Measurements from ENCODE around the gene GRID1. TPM values are rescaled to one million over a fixed set of nuclear protein-coding genes. Genes with fewer than 3 reads are reported as not detected.

GRID1 gene
- total RNA-seq, 4 donors from 2014 or later, result 0.40 to 1.9 (median 1.00) TPM

DNA sequence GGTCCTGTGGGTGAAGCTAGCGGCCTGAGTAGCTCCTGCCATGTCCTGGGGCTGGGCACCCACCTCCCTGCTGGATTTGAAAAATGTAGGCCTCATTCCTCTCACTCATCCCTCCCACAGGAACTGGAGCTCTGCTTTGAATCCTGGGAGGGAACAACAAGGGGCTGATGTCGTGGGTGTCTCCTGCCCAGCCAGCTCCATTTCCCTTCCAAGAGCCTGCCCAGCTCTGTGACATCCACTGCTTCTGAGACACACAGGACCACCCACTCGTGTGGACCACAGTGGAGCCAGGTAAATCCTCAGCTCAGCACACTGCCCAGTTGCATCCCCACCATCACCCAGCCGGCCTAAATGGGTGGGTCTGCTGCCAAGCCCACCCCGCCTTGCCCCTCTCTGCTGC is 579.2 kb downstream of the GRID1 start:
- H3K4me1 ChIP-seq, result peaks cover 0 to under 1% (median 0%) of the 10 kb centered on the region in 4 donors
- whole genome bisulfite sequencing, 2 donors (ENCODE audit: low coverage in 1 of 2), result 67% methylated on average over 5 of the region's 5 CpGs; no CpG with 5 or more reads in 1 of the 2 donors
- no peak overlapping the region for H3K27ac ChIP-seq
- intact Hi-C loops (cut with DNase I; ENCODE audit: low total_unique reads), result no loop called here
- H3K4me3 ChIP-seq, result no peak overlapping the region
- no peak for DNase-seq
- no peak for TF ChIP-seq EP300 (IDR thresholded peaks at IDR 0.05; ENCODE audit: low read depth)
- TF ChIP-seq, protein P1, sequence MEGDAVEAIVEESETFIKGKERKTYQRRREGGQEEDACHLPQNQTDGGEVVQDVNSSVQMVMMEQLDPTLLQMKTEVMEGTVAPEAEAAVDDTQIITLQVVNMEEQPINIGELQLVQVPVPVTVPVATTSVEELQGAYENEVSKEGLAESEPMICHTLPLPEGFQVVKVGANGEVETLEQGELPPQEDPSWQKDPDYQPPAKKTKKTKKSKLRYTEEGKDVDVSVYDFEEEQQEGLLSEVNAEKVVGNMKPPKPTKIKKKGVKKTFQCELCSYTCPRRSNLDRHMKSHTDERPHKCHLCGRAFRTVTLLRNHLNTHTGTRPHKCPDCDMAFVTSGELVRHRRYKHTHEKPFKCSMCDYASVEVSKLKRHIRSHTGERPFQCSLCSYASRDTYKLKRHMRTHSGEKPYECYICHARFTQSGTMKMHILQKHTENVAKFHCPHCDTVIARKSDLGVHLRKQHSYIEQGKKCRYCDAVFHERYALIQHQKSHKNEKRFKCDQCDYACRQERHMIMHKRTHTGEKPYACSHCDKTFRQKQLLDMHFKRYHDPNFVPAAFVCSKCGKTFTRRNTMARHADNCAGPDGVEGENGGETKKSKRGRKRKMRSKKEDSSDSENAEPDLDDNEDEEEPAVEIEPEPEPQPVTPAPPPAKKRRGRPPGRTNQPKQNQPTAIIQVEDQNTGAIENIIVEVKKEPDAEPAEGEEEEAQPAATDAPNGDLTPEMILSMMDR (IDR thresholded peaks at IDR 0.05), result no peak
- no peak for TF ChIP-seq POLR2AphosphoS5 (IDR thresholded peaks at IDR 0.05)
- no peak for TF ChIP-seq POLR2A (IDR thresholded peaks at IDR 0.05)
- no peaks in the 10 kb centered on the region for H3K9me3 ChIP-seq
- no peaks in the 10 kb centered on the region for H3K27me3 ChIP-seq
- no peaks in the 10 kb centered on the region for H3K36me3 ChIP-seq
- in situ Hi-C loops (cut with MboI; ENCODE audit: low pct_ligation_motif_present in 1 of 4, low pct_unique_long_range_greater_than_20kb in 1 of 4, low sequenced_read_pairs in 3 of 4), result loop anchor here in 1 of 4 donors (25.0 kb wide), 1 partner anchor 575 kb away; the partner anchor contains the start of gene GRID1

DNA sequence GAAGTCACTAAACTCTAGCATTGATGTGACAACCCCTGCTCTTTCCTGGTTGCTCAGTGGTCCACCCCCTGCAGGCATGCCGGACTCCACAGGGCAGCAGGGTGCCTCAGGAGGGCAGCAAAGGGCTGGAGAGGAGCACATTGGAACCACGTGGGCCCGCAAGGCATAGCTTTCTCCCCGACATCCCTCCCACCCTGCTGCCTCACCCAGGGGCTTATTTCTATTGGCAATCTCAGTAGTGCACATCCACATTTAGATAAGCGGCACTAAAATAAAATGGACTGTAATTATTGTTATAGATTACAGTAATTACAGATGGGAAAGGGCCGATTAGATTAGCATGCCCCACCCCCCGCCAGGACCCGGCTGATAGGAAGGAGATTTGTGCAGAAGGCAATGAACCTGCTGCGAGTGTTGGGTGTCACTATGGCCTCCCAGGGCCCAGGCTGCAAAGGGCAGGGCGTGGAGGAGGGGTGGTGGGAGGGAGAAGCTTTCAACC is 580.1 kb downstream of the GRID1 start:
- no peaks in the 10 kb centered on the region for H3K9me3 ChIP-seq
- intact Hi-C loops (cut with DNase I; ENCODE audit: low total_unique reads), result no loop called here
- no peaks in the 10 kb centered on the region for H3K36me3 ChIP-seq
- no peak overlapping the region for H3K27ac ChIP-seq
- H3K27me3 ChIP-seq, result no peaks in the 10 kb centered on the region
- H3K4me1 ChIP-seq, result no peaks in the 10 kb centered on the region
- no peak for DNase-seq
- in situ Hi-C loops (cut with MboI; ENCODE audit: low pct_ligation_motif_present in 1 of 4, low pct_unique_long_range_greater_than_20kb in 1 of 4, low sequenced_read_pairs in 3 of 4), result loop anchor here in 1 of 4 donors (25.0 kb wide), 1 partner anchor 576 kb away; the partner anchor contains the start of gene GRID1
- TF ChIP-seq POLR2A (IDR thresholded peaks at IDR 0.05), result no peak
- TF ChIP-seq EP300 (IDR thresholded peaks at IDR 0.05; ENCODE audit: low read depth), result no peak
- no peak for TF ChIP-seq POLR2AphosphoS5 (IDR thresholded peaks at IDR 0.05)
- TF ChIP-seq, protein P1 (IDR thresholded peaks at IDR 0.05), result no peak
- no peak overlapping the region for H3K4me3 ChIP-seq
- WGBS, 2 donors (ENCODE audit: low coverage in 1 of 2), result 45 to 70% methylated on average over 2 to 10 of the region's 10 CpGs

DNA sequence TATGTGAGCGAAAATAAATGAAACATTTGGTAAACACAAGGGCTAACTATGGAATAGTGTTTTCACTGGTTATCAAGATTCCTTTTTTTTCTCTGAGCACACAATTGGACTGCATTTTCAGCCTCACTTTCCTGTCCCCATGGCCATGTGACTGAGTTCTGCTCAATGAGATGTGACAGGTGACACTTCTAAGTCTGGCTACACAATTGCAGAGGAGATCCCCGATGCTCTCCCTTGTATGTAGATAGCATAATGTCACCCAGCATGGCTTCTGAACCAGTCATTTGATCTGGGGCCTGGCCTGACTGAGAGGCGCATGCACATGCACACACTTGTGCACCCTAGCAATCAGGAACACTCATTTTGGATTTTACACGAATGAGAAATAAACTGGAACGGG is 581.8 kb downstream of the GRID1 start:
- Histone ChIP-seq H3K4me3 (no peak overlapping the region), H3K36me3 (no peaks in the 10 kb centered on the region), H3K4me1 (no peaks in the 10 kb centered on the region), H3K27me3 (no peaks in the 10 kb centered on the region), H3K9me3 (no peaks in the 10 kb centered on the region), H3K27ac (no peak overlapping the region)
- intact Hi-C loops (cut with DNase I; ENCODE audit: low total_unique reads), result no loop called here
- TF ChIP-seq POLR2AphosphoS5 (IDR thresholded peaks at IDR 0.05), result no peak
- no peak for TF ChIP-seq EP300 (IDR thresholded peaks at IDR 0.05; ENCODE audit: low read depth)
- no peak for TF ChIP-seq POLR2A (IDR thresholded peaks at IDR 0.05)
- TF ChIP-seq, protein P1 (IDR thresholded peaks at IDR 0.05), result no peak
- DNase-seq, result no peak
- 67 to 79% methylated on average over 3 to 5 of the region's 5 CpGs for WGBS, 2 donors (ENCODE audit: low coverage in 1 of 2)
- in situ Hi-C loops (cut with MboI; ENCODE audit: low pct_ligation_motif_present in 1 of 4, low pct_unique_long_range_greater_than_20kb in 1 of 4, low sequenced_read_pairs in 3 of 4), result loop anchor here in 1 of 4 donors (25.0 kb wide), 1 partner anchor 578 kb away; the partner anchor contains the start of gene GRID1

DNA sequence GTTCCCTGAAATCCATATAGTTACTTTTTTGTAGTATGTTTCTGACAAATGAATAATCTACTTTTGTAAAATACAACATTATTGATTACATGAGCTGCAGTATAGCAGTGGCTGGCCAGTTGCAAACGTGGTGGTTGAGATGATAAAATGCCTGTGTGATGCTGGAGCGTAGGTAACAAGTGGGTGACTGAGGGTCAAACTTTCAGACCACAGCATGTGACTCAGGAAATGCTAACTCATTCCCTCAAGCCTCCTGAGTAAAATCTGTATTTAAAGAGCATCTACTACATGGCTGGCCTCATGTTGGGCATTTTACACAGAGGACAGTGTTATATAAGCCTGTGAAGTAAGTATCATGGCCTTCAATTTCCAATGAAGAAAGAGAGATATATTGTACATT is 585.2 kb downstream of the GRID1 start:
- in situ Hi-C loops (cut with MboI; ENCODE audit: low pct_ligation_motif_present in 1 of 4, low pct_unique_long_range_greater_than_20kb in 1 of 4, low sequenced_read_pairs in 3 of 4) (loop anchor here in 1 of 4 donors (25.0 kb wide), 1 partner anchor 581 kb away; the partner anchor contains the start of gene GRID1), intact Hi-C loops (cut with DNase I; ENCODE audit: low total_unique reads) (no loop called here)

More for the DNA sequence above, 585.2 kb downstream of the GRID1 start:
- Histone ChIP-seq H3K4me3 (no peak overlapping the region), H3K27ac (no peak overlapping the region), H3K36me3 (no peaks in the 10 kb centered on the region), H3K27me3 (no peaks in the 10 kb centered on the region), H3K9me3 (no peaks in the 10 kb centered on the region), H3K4me1 (no peaks in the 10 kb centered on the region)
- WGBS, 2 donors (ENCODE audit: low coverage in 1 of 2), result 57 to 59% methylated on average over 1 to 2 of the region's 2 CpGs
- no peak for DNase-seq
- no peak for TF ChIP-seq EP300 (IDR thresholded peaks at IDR 0.05; ENCODE audit: low read depth)
- no peak for TF ChIP-seq POLR2AphosphoS5 (IDR thresholded peaks at IDR 0.05)
